Nucleus accumbens (tissue), 56 donors: ENCODE data around the gene PCA3.

ENCODE experiments used
- DNase-seq, 56 donors: peaks; one replicate each; lab custom pipeline; 2025; lab: John Stamatoyannopoulos, UW

Gene PCA3

DNA sequence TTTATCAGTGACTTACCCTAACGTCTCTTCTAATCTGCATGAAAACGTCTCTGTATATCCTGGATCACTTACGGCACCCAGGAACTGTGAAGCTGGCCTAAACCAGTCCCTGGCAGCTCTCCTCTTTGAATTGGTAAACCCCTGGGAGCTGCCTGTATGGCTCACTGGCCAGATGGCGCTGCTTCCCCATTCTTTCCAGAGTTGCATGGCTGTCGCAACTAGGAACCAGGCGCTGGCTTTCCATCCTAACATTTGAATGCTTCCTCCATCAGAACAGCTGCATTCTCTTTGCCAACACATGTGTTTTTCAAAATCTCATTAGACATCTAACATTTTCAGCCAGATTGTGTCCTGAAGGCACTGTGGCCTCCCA, 8.0 kb upstream of the PCA3 start:
- DNase-seq = peak in 28 of 56 donors; percentile 1 to 58 (median 14)

DNA sequence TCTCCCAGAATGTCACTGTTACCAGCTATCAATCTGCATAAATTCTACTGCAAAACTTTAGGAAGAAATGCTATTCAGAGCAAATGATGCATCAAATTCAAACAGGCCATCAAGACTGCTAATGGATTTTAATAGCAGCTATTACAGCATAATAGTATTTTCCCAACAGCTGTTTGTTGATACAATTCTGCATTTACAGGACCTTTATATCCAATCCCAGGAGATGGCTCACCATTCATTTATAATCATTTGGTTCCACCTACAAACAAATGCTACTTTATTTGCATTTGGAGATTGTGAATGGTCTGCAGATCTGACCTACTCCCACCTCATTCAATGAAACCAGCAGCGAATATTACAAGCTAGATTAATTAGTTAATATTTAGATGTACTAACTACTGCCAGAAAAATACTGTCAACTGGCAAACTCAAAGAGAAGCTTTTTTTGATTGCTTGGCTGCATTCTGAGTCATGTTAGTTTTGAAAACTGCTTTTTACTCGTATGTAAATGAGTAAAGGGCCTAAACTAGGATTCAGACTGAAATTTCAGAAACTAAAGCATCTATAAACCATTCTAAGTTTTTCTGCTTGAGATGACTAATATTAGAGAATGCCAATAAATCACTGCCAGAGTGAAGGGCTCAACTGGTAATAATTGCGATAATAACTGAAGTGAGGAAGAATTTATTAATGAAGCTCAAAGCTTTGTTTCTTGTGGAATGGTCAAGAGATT, 7.1 kb upstream of the PCA3 start:
- DNase-seq = no peak

DNA sequence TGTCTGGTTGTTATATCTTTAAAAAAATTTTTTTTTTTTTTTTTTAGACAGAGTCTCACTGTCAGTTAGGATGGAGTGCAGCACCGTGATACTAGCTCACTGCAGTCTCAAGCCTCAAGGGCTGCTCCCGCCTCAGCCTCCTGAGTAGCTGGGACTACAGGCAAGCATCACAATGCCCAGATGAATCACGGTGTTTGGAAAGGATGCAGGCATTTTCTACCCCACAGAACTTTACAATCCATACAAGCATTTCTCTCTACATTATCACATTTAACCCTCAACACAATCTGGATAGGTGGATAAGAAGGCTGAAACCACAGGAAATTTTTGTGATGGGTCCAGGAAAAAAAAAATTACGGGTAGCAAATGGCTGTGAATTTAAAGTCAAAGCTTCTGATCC, 5.8 kb upstream of the PCA3 start:
- DNase-seq = peak in 1 of 56 donors; percentile 3

- DNase-seq = no peak
Observed at GRCh38 chr9:76759732-76760131, 4.5 kb upstream of the PCA3 start.

- no peak for DNase-seq
Observed at GRCh38 chr9:76761448-76761847, 2.8 kb upstream of the PCA3 start.

- no peak for DNase-seq
Observed at GRCh38 chr9:76766126-76766525, 1.9 kb downstream of the PCA3 start.

- DNase-seq = no peak
Observed at GRCh38 chr9:76772686-76773445, 8.6 kb downstream of the PCA3 start.

GRCh38 chr9:76784881-76785280, 20.6 kb downstream of the PCA3 start:
- no peak for DNase-seq

DNA sequence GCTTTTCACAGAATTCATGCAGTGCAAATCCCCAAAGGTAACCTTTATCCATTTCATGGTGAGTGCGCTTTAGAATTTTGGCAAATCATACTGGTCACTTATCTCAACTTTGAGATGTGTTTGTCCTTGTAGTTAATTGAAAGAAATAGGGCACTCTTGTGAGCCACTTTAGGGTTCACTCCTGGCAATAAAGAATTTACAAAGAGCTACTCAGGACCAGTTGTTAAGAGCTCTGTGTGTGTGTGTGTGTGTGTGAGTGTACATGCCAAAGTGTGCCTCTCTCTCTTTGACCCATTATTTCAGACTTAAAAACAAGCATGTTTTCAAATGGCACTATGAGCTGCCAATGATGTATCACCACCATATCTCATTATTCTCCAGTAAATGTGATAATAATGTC, 21.3 kb downstream of the PCA3 start:
- DNase-seq = no peak

DNA sequence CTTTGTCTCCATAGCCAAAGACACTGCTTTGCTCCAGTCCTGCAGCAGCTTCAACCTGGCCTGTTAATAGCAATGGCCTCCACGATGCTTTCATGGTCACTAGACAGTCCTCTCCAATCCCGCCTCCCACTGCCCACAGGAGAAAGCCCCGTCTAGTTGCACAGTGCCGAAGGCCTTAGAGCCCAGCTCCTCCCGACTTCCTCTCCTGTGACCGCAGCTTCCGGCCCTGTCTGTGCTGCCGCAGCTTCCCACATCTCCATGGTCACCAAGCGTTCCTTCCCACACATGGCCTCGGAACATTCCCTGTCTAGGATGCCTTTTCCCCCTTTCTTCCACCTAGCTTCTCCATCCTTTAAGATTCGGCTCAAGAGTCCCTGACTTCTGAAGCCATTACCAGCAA, 23.4 kb downstream of the PCA3 start:
- no peak for DNase-seq

GRCh38 chr9:76789840-76790239, 25.6 kb downstream of the PCA3 start:
- DNase-seq = no peak

GRCh38 chr9:76793784-76794431, 29.7 kb downstream of the PCA3 start:
- no peak for DNase-seq

GRCh38 chr9:76796296-76796695, 32.1 kb downstream of the PCA3 start:
- no peak for DNase-seq

- DNase-seq = no peak
Observed at GRCh38 chr9:76798527-76798926, 34.3 kb downstream of the PCA3 start.

DNA sequence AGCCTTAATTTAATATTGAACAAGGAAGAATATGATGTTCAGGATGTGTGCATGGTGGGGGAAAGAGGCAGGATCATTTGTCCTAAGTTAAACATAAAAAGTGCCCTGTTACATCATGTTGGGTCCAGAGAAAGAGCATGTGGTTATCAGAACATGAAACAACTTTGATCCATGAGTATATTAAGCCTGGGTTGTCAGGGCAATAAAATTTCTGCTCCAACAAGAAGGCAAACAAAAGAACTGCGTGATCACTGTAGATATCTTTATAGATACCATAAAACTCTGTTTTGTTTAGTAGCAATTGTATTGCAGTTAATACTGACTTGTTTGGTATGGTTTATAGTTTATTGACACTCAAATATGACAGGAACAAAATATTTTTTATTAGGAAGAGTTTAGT, 35.2 kb downstream of the PCA3 start:
- DNase-seq = no peak

DNA sequence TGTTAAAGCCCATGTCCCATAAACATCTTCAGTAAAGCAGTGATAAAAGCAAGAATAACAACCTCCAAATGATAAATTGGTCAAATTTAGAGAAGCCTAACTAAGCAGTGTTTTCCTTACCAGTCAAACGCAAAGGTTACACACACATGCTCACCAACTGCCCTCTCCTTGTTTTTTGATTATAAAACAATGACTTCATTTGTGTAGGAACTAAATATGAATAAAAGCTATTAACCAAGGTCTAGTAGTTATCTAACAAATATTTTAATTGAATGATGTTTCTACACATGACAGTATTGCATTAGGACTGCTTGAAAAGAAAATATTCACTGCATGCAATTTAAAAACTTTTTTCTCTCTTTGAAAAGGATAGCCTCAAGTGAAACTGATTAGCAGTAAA, 36.7 kb downstream of the PCA3 start:
- DNase-seq = no peak

DNA sequence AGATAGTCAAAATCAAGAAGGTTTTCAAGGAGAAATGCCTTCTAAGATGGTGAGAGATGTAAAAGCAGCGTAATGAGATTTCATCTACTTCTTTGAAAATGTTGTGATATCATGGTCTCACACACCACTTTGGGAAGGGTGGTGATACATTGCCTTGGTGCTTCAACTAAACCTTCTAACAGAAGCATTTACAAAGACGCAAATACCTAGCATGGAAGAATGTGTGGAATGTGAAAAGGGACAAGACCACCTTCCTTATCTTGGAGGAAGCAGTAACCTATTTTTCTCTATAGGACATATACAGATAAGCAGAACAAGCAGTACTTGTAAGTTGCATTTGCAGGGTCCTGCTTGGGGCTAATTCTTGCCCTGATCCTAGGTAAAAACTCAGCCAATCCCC, 38.8 kb downstream of the PCA3 start:
- DNase-seq = no peak

DNA sequence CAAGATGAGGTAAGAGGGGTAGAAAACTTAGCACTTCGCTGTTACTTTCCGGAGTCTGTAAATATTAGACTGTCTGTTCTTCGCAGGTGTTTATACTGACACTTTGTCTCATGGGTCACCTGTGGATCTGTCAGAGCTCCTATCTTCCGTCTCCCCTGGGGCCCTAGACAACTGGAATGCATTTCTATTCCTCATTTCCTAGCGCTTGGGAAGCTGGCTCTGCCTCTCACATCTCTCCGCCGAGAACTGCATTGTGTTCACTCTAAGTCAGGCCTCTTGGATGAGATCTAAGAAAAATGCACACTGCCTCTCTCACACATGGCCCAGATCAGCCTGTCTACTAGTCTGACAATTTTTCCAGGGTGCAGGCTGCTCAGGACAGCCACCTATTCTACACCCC, 39.5 kb downstream of the PCA3 start:
- no peak for DNase-seq

GRCh38 chr9:76808636-76809035, 44.4 kb downstream of the PCA3 start:
- DNase-seq = peak in 1 of 56 donors; percentile 26

DNA sequence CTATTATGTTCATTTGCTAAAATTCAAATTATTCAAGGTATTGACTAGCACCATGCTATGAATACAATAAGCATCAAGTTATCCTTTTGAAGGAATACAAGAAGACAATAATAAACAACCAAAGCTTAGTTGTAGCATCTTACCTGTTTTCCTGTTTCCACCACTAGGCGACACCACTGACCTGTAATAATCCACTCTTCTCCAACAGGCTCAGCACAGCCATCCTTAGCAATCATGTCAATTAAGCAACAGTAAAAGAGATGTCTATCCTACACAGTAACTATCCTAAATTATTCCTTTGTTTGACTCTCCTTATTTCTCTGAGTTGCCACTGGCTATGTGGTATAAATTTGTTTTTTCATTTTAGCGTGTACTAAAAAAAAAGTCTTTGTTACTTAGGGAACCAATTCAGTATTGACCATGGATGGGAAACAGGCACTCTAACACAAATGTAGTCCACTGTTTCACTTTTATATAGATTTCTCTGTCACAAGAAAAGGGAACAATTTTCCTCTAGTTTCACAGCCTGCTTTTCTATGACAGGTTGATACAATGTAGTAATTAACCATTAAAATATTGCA, 46.2 kb downstream of the PCA3 start:
- peak in 25 of 56 donors; percentile 2 to 68 (median 15) for DNase-seq

- no peak for DNase-seq
Observed at GRCh38 chr9:76812591-76812990, 48.4 kb downstream of the PCA3 start.
